GM23248 (cell line): Measurements from ENCODE around the gene CAMLG.

ENCODE experiments used
- EZH2 ChIP-seq: fragments of 200-600 bp; sonication (generic); IDR thresholded peaks from 2 replicates; pipeline ENCODE4 v1.6.1; 2018; ENCODE audit warnings: antibody characterized with exemption, mild to moderate bottlenecking; ENCODE audit not compliant: insufficient read depth, poor library complexity, severe bottlenecking
- EZH2phosphoT487 ChIP-seq: fragments of 200-600 bp; sonication (generic); IDR thresholded peaks from 2 replicates; pipeline ENCODE4 v1.6.1; 2018; ENCODE audit warnings: antibody characterized with exemption, moderate library complexity, mild to moderate bottlenecking, low read depth; ENCODE audit not compliant: insufficient read depth

DNA sequence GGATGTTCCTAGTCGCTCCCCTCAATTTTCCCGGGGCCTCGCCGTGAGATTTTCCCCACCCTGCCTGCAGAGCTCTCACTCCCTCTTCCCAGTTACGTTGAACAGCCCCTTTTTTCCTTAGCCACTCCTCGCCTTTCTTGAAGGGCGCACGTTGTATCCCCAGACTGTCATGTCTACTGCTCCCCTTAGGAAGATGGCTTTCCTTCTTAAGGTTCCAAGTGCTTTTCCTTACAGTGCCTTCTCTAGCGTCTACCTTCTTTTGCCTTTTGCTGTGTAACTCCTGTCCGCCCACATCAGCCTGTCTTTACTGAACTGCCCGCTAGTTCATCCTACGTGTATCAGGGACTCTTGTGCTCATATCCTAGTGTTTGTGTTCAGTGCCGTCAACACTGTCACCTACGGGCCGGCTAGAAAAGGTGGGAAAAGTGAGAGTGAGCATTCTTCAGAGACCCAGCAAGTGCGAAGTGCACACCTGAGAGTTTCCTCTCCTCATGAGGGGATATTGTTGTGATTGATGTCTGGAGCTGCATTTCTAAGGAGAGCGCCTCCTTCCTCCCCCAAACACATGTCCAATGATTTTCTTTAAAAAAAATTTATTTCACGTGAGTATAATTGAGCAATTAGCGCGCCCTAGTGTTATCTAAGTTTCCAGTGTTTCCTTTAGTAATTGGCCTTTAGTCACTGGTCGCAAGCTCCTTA is 764 bp downstream of the CAMLG start:
- TF ChIP-seq EZH2 = no peak
- no peak for TF ChIP-seq EZH2phosphoT487
